Stimulated activated naive B cell treated with anti-CD40 and anti-IgM and Interleukin-4, amounts not matched to agents 10 μg/mL and 1 μg/mL and 100 μg/mL, for 72 hours (primary cell): ENCODE measurements around the gene TELO2.

Source experiments
- ATAC-seq, 2 donors: fragments of 150-1000 bp; cut with Tn5 transposase; replicated peaks; 2 replicates each; pipeline ENCODE4 v1.10.0; 2021; ENCODE audit warnings: moderate library complexity in 1 of 2
- DNase-seq: peaks from one replicate; pipeline ENCODE4 v3.0.0; 2021
- H3K27ac Mint-ChIP-seq: one replicate; pipeline ENCODE4 v1.8.0; 2022; ENCODE audit warnings: mild to moderate bottlenecking, mixed read lengths
- H3K27me3 Mint-ChIP-seq, 2 donors: one replicate each; pipeline ENCODE4 v1.8.0; 2022; ENCODE audit warnings: mixed read lengths in 2 of 2
- H3K36me3 Mint-ChIP-seq, 2 donors: one replicate each; pipeline ENCODE4 v1.8.0; 2022; ENCODE audit warnings: mixed read lengths in 2 of 2, mild to moderate bottlenecking in 1 of 2
- H3K4me1 Mint-ChIP-seq, 2 donors: one replicate each; pipeline ENCODE4 v1.8.0; 2022; ENCODE audit warnings: mixed read lengths in 2 of 2, mild to moderate bottlenecking in 1 of 2
- H3K4me3 Mint-ChIP-seq, 2 donors: one replicate each; pipeline ENCODE4 v1.8.0; 2022; ENCODE audit warnings: mild to moderate bottlenecking in 2 of 2, mixed read lengths in 2 of 2, moderate library complexity in 1 of 2
- H3K9me3 Mint-ChIP-seq, 2 donors: one replicate each; pipeline ENCODE4 v1.8.0; 2022; ENCODE audit warnings: mixed read lengths in 2 of 2, mild to moderate bottlenecking in 1 of 2

TELO2 gene

GRCh38 chr16:1452530-1452929, 40.6 kb upstream of the TELO2 start:
- DNase-seq: no peak
- no peaks in the 10 kb centered on the region for H3K27me3 Mint-ChIP-seq
- H3K27ac Mint-ChIP-seq: no peak overlapping the region
- no peaks in the 10 kb centered on the region for H3K9me3 Mint-ChIP-seq
- H3K4me3 Mint-ChIP-seq: no peak overlapping the region
- H3K36me3 Mint-ChIP-seq: peaks cover 39 to 40% of the 10 kb centered on the region in 2 donors
- ATAC-seq: no peak
- no peaks in the 10 kb centered on the region for H3K4me1 Mint-ChIP-seq

DNA sequence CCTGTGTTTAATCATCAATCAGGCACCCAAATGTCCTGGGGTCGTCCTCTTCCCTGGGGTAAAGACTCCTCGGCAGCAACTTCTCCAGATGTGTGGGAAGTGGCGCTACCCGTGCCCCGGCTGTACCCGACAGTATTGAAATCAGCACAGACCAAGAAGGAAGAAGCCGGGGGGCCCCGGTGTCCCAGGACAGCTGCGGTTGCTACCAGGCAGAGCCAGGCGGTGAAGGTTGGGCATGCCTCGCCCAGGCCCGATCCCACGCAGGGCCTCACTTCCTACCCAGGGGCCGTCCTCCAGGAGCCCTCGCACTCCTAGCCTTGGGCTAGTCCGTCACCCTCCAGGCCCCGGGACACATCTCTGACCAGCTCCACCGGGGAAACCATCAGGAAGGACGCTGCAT, 39.8 kb upstream of the TELO2 start:
- Mint-ChIP-seq H3K27ac (no peak overlapping the region), H3K4me1 (peaks cover 4 to 7% of the 10 kb centered on the region in 2 donors), H3K4me3 (no peak overlapping the region), H3K9me3 (no peaks in the 10 kb centered on the region), H3K36me3 (peaks cover 40 to 42% of the 10 kb centered on the region in 2 donors), H3K27me3 (no peaks in the 10 kb centered on the region)
- ATAC-seq (no peak), DNase-seq (no peak)

GRCh38 chr16:1454561-1454960, 38.6 kb upstream of the TELO2 start:
- no peak for DNase-seq
- no peak for ATAC-seq

DNA sequence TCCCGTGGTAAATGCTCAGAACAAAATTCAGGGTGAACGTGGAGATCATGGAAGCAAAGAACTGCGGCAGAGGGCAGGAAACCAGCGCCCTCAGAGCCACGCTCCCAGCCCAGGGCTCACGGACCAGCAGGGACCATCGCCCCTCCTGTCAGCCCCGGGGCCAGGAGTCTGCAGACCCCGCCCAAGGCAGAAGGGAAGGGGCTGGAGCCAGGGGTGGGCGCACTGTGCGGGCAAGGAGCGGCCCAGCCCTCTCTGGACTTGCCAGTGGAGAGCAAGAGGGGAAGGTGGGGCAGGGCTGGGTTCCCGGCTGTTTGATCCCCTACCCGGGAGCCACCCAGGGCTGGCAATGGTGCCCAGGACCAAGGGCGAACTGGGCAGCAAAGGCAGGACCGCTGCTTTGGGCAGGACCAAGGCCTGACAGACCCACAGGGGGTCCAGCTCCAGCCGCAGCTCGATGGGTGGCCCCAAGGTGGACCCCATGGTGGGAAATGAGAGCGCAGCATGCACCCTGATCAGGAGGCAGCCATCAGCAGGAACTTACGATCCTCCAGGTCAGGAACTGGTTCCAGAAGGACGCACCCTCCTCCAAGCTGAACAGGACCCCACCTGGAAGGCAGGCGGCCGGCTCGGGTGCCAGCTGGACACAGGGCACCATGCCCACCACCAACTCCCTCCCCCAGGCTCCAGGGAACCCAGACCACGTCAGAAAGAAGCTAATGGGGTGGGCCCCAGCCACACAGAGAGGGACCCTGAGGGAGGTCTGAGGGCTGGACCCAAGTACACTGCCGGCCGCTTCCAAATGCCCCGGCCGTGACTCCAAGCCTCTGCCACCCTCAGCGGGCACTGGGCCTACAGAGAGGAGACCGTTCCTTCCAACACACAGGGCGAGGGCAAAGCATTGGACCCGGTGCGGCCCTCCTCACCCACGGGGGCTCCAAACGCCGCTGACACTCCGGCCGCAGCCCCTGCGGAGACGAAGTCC, 37.7 kb upstream of the TELO2 start:
- Mint-ChIP-seq H3K27ac (no peak overlapping the region), H3K36me3 (peaks cover 40 to 46% of the 10 kb centered on the region in 2 donors), H3K4me3 (no peak overlapping the region), H3K27me3 (no peaks in the 10 kb centered on the region), H3K4me1 (peaks cover 19 to 26% of the 10 kb centered on the region in 2 donors), H3K9me3 (no peaks in the 10 kb centered on the region)
- DNase-seq (no peak), ATAC-seq (no peak)

More at GRCh38 chr16:1454561-1454960, 38.6 kb upstream of the TELO2 start:
- no peak overlapping the region for H3K4me3 Mint-ChIP-seq
- no peaks in the 10 kb centered on the region for H3K27me3 Mint-ChIP-seq
- H3K36me3 Mint-ChIP-seq: peaks cover 39 to 45% of the 10 kb centered on the region in 2 donors
- H3K9me3 Mint-ChIP-seq: no peaks in the 10 kb centered on the region
- H3K27ac Mint-ChIP-seq: no peak overlapping the region
- H3K4me1 Mint-ChIP-seq: peaks cover 12 to 18% of the 10 kb centered on the region in 2 donors

- DNase-seq: no peak
- Mint-ChIP-seq H3K9me3 (no peaks in the 10 kb centered on the region), H3K27ac (no peak overlapping the region), H3K36me3 (peaks cover 40 to 45% of the 10 kb centered on the region in 2 donors), H3K27me3 (no peaks in the 10 kb centered on the region), H3K4me1 (peaks cover 19 to 26% of the 10 kb centered on the region in 2 donors), H3K4me3 (no peak overlapping the region)
- ATAC-seq: no peak
Measured at GRCh38 chr16:1456951-1457350, 36.2 kb upstream of the TELO2 start.

DNA sequence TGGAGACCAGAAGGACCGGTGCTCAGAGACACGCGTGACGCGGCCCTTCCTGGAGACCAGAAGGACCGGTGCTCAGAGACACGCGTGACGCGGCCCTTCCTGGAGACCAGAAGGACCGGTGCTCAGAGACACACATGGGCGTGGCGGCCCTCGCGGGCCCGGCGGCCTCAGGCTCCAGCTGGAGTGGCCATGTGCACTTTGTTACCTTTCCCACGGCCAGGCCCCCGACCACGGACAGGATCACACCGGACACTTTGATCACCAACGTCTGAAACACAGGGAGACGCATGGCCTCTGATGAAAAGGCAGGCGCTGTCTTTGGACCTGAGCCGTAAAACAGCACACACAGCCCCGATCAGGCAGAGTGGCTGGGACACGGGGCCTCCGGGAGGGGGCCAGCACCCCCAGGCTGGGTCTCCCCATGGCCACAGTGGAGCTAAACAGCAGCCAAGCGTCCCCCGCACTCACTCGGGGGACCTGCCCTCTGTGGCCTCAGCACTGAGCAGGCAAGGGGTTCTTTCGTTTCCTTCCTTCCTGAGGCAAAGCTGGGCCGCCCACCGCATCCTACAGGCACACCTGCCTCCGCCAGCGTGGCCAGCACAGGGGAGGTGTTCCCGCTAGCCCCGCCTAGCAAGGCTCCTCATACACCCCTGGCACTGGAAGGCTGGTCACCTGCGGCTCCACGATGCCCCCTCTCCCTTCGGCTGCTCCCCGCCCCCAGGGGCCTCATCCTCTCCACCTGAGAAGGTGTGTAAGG, 35.5 kb upstream of the TELO2 start:
- Mint-ChIP-seq H3K9me3 (no peaks in the 10 kb centered on the region), H3K27me3 (no peaks in the 10 kb centered on the region), H3K4me3 (no peak overlapping the region), H3K36me3 (peaks cover 42 to 45% of the 10 kb centered on the region in 2 donors), H3K4me1 (peaks cover 19 to 26% of the 10 kb centered on the region in 2 donors), H3K27ac (peak overlapping the region; percentile 99)
- DNase-seq (no peak), ATAC-seq (peak in 1 of 2 donors; percentile 35)

DNA sequence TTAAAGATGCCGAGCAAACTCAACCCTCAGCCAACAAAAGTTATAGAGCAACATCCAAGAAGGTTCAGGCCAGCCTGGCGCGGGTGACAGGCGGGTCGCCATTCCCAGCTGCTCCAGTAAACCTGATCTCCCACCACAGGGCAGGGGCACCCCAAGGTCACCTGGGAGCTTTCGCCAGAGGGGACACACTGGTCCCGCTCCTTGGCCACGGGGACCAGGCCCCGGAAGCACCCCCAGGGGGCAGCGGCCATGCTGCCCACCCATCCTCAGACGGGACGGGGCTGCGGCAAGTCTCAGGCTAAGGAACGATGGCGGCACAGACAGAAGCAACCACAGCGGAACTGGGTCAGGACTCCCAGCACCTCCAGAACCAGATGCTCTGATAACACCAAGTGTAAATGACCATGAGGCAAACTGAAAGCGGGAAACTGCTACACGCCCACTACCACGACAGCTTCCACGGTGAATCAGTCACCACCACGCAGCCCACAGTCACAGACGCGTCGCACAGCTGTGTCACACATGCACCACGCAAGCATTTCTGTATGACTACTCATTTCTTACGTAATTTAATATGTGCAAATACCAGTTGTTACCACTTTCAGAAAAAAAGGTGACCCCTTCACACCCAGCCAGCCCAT, 34.7 kb upstream of the TELO2 start:
- H3K27ac Mint-ChIP-seq: peak overlapping the region; percentile 99
- H3K9me3 Mint-ChIP-seq: no peaks in the 10 kb centered on the region
- DNase-seq (peak; percentile 48), ATAC-seq (peak; percentile 76 to 81)
- peaks cover 19 to 26% of the 10 kb centered on the region in 2 donors for H3K4me1 Mint-ChIP-seq
- H3K4me3 Mint-ChIP-seq: peak overlapping the region; percentile 72 to 75
- no peaks in the 10 kb centered on the region for H3K27me3 Mint-ChIP-seq
- peaks cover 41 to 51% of the 10 kb centered on the region in 2 donors for H3K36me3 Mint-ChIP-seq

- Mint-ChIP-seq H3K36me3 (peaks cover 38 to 50% of the 10 kb centered on the region in 2 donors), H3K4me1 (peaks cover 19 to 26% of the 10 kb centered on the region in 2 donors), H3K4me3 (peak overlapping the region; percentile 72 to 75), H3K27me3 (no peaks in the 10 kb centered on the region), H3K27ac (peak overlapping the region; percentile 99), H3K9me3 (no peaks in the 10 kb centered on the region)
- DNase-seq: peak; percentile 76
- peak; percentile 95 to 96 for ATAC-seq
Measured at GRCh38 chr16:1458977-1459341, 34.2 kb upstream of the TELO2 start.

DNA sequence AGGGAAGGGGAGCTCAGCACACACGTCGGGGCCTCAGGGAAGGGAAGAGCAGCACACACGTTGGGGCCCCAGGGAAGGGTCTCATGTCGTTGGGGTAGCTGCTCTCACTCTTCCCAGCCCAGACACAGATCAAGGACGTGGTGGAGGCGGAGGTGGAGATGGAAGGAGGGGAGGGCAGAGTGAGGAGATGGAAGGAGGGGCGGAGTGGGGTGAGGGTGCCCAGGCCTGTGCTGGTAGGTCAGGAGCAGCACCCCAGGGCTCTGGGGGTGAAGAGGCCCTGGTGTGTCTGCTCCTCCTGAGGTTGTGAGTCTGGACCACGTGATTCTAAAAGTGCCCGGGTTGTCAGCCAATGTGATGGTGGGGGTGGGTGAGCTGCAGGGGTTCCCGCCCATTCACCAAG, 33.2 kb upstream of the TELO2 start:
- no peak for ATAC-seq
- Mint-ChIP-seq H3K27ac (peak overlapping the region; percentile 93), H3K27me3 (no peaks in the 10 kb centered on the region), H3K4me3 (no peak overlapping the region), H3K4me1 (peaks cover 23 to 26% of the 10 kb centered on the region in 2 donors), H3K36me3 (peaks cover 37 to 47% of the 10 kb centered on the region in 2 donors), H3K9me3 (no peaks in the 10 kb centered on the region)
- no peak for DNase-seq

DNA sequence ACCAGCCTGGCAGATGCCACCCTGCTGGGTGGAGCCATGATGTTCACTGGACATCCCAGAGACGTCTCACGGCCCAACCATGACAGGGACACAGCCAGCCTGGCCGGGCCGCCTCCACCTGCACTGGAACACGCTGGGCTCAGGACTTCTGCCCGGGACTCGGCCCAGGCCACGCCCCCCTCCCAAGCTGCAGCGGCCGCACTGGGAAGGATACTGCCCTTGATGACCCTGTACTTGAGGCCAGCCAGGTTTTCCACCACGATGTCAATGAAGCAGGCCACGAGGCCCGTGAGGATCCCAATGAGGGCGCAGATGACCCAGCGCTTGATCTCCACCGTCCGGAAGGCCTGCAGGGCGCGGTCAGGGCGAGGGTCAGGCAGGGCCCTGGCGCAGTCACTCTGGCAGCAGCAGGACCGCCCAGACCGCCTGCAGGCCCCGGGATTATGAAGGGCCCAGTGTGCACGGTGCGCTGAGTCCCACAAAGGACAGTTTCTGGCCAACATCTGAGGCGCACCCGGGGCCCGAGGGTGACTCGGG, 32.5 kb upstream of the TELO2 start:
- no peak for DNase-seq
- Mint-ChIP-seq H3K4me3 (no peak overlapping the region), H3K27me3 (no peaks in the 10 kb centered on the region), H3K36me3 (peaks cover 34 to 45% of the 10 kb centered on the region in 2 donors), H3K9me3 (no peaks in the 10 kb centered on the region), H3K27ac (peak overlapping the region; percentile 93), H3K4me1 (peaks cover 24 to 26% of the 10 kb centered on the region in 2 donors)
- ATAC-seq: no peak

DNA sequence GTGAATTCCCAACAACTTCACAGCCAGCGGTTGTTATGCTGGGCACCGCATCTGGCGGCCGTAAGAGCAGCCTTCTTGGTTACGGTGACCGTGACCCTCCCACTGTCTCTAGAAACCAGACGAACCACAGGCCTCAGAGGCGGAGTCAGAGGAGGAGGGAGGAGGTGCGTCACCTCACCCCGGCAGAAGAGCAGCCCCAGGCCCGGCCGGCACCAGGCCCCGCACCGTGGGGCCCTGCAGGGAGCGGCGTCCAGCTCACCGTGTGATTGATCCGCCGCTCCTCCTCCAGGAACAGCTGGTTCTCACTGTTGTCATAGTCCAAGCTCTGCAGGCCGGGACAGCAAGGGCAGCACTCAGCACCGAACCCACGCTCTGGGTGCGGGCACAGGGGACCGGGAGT, 32.0 kb upstream of the TELO2 start:
- Mint-ChIP-seq H3K36me3 (peaks cover 33 to 45% of the 10 kb centered on the region in 2 donors), H3K27ac (no peak overlapping the region), H3K9me3 (no peaks in the 10 kb centered on the region), H3K27me3 (no peaks in the 10 kb centered on the region), H3K4me3 (no peak overlapping the region), H3K4me1 (peaks cover 24 to 26% of the 10 kb centered on the region in 2 donors)
- DNase-seq (no peak), ATAC-seq (no peak)

GRCh38 chr16:1464196-1464893, 28.8 kb upstream of the TELO2 start:
- DNase-seq (no peak), ATAC-seq (no peak)
- Mint-ChIP-seq H3K4me1 (peaks cover 16 to 22% of the 10 kb centered on the region in 2 donors), H3K9me3 (no peaks in the 10 kb centered on the region), H3K27ac (no peak overlapping the region), H3K27me3 (no peaks in the 10 kb centered on the region), H3K4me3 (no peak overlapping the region), H3K36me3 (peaks cover 21 to 44% of the 10 kb centered on the region in 2 donors)

GRCh38 chr16:1464894-1465566, 28.1 kb upstream of the TELO2 start:
- Mint-ChIP-seq H3K27ac (peak overlapping the region; percentile 60), H3K27me3 (no peaks in the 10 kb centered on the region), H3K36me3 (peaks cover 18 to 39% of the 10 kb centered on the region in 2 donors), H3K9me3 (no peaks in the 10 kb centered on the region), H3K4me3 (no peak overlapping the region), H3K4me1 (peaks cover 17 to 23% of the 10 kb centered on the region in 2 donors)
- ATAC-seq: no peak
- no peak for DNase-seq
